ENCODE results near the gene DDTL. TPM values are rescaled to one million over a fixed set of nuclear protein-coding genes. Genes with fewer than 3 reads are reported as not detected.

Gene DDTL
- total and polyA plus RNA-seq, 2 of the 8 experiments (the other 6 are each of a cell fraction or from before 2014, with no cell fraction given) = 2.1 to 3.1 TPM

DNA sequence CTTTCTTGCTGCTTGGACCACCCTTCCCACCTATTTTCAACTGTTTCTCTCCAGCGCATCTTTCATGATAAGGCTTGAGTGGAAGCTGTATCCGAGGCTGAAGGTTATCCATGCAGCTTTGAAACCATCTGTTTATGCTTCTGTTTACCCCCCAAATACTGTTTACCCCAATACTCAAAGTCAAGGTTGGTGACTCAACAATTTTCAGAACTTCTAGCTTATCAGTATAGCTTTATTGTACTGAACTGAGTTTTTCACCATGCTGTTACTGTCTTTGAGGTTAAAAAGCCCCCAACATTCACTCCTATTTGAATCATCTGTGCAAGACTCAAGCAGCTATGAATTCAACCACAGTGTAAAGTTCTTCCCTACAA lies 43.3 kb downstream of the DDTL start:
- Histone ChIP-seq H3K27me3 (replicated peaks in 1 of 4; ENCODE audit: control insufficient read depth in 3 of 4, extremely low read depth in 1 of 4, insufficient read depth in 3 of 4, low read length in 3 of 4) (no peaks in the 10 kb centered on the region; a peak in 1 of 7 replicates), H3K18ac (ENCODE audit: extremely low read depth, low read length) (no peak overlapping the region), H3K14ac (ENCODE audit: insufficient read length) (no peak overlapping the region), H3K9ac (replicated peaks in 1 of 4; ENCODE audit: extremely low read depth in 1 of 4, low read depth in 3 of 4, low read length in 3 of 4) (no peak overlapping the region), H4K91ac (replicated peaks; ENCODE audit: insufficient read length, low read length) (no peak overlapping the region), H2AK5ac (ENCODE audit: low read depth, low read length) (no peak overlapping the region), H2BK5ac (ENCODE audit: low read depth, low read length) (no peak overlapping the region), H3K9me3 (ENCODE audit: insufficient read depth in 2 of 2, low read depth in 1 of 2, low read length in 1 of 2) (no peaks in the 10 kb centered on the region), H3K79me1 (ENCODE audit: low read depth, low read length) (peaks cover 4% of the 10 kb centered on the region), H3K56ac (replicated peaks; ENCODE audit: insufficient read length, low read depth, low read length) (no peak overlapping the region), H3K4me1 (replicated peaks in 1 of 4; ENCODE audit: control insufficient read depth in 3 of 4, insufficient read depth in 4 of 4, low read length in 3 of 4) (peaks cover 0 to 3% (median 2%) of the 10 kb centered on the region in 4 experiments; a peak in 4 of 7 replicates), H3K4ac (replicated peaks; ENCODE audit: insufficient read length, low read depth, low read length) (no peak overlapping the region), H2BK120ac (replicated peaks; ENCODE audit: low read depth, low read length) (no peak overlapping the region), H3K79me2 (ENCODE audit: control insufficient read depth in 1 of 2, insufficient read depth in 2 of 2, low read length in 2 of 2) (peaks cover 0 to 30% of the 10 kb centered on the region in 2 experiments; a peak in 2 of 4 replicates), H2BK12ac (ENCODE audit: low read depth, low read length) (no peak overlapping the region), H4K8ac (ENCODE audit: extremely low read depth, insufficient read depth, low read length) (no peak overlapping the region), H4K20me1 (replicated peaks in 1 of 2; ENCODE audit: control insufficient read depth in 1 of 2, insufficient read depth in 2 of 2, low read length in 2 of 2) (no peaks in the 10 kb centered on the region), H2BK15ac (ENCODE audit: low read length) (no peak overlapping the region), H2AFZ (ENCODE audit: low read length) (peak overlapping the region; percentile 82), H3K4me2 (ENCODE audit: insufficient read depth in 1 of 2, low read depth in 2 of 2, low read length in 2 of 2) (no peak overlapping the region; a peak in 1 of 4 replicates), H3K23me2 (ENCODE audit: low read depth, low read length) (peaks cover 6% of the 10 kb centered on the region; the same call in 1 of the 2 replicates), H2BK20ac (ENCODE audit: low read length) (no peak overlapping the region), H4K5ac (ENCODE audit: insufficient read length, low read depth, low read length) (peak overlapping the region; percentile 26), H3K27ac (ENCODE audit: low read depth, low read length) (no peak overlapping the region), H3K23ac (ENCODE audit: insufficient read length) (no peak overlapping the region), H3K4me3 (ENCODE audit: extremely low read depth in 1 of 4, insufficient read depth in 2 of 4, low read depth in 3 of 4, low read length in 4 of 4) (no peak overlapping the region), H3K36me3 (ENCODE audit: control insufficient read depth in 2 of 4, insufficient read depth in 4 of 4, low read length in 3 of 4) (no peaks in the 10 kb centered on the region)
- ChIA-PET CTCF (ENCODE audit: partially characterized antibody) (interaction anchor here (0.6 to 1.4 kb wide), 4 partner anchors 18 to 186 kb away, joined by 3 to 5 read pairs (median 4); no protein-coding TSS in a partner anchor), POLR2A (ENCODE audit: partially characterized antibody) (interaction anchor here (1.6 kb wide), 1 partner anchor 30 kb away, joined by 3 read pairs; no protein-coding TSS in a partner anchor)
- no peak for FAIRE-seq
- 88% methylated on average over 2 of the region's 2 CpGs; no CpG with 5 or more reads in 1 of the 2 experiments for WGBS, 2 experiments (ENCODE audit: extremely low coverage in 1 of 2, insufficient coverage in 1 of 2, insufficient read length in 1 of 2, insufficient replicate concordance in 2 of 2, low coverage in 1 of 2, low lambda C conversion rate in 2 of 2, missing lambda C conversion rate in 1 of 2)
- no peak for DNase-seq (ENCODE audit: low read depth in 1 of 2, low spot score in 2 of 2)
- no peak for TF ChIP-seq EP300 (IDR thresholded peaks at IDR 0.05; ENCODE audit: borderline replicate concordance in 1 of 2, low read depth in 2 of 2, low read length in 2 of 2)
- TF ChIP-seq RAD21 (IDR thresholded peaks at IDR 0.05 in 1 of 2, conservative IDR thresholded peaks at IDR 0.05 in 1 of 2; ENCODE audit: low read depth in 2 of 2, low read length in 2 of 2) = no peak
- TF ChIP-seq GABPA (IDR thresholded peaks at IDR 0.05; ENCODE audit: borderline replicate concordance, insufficient read depth, low read length) = no peak
- no peak for TF ChIP-seq BCL11A (IDR thresholded peaks at IDR 0.05; ENCODE audit: low read depth in 2 of 2, low read length in 2 of 2)
- no peak for TF ChIP-seq SP4 (IDR thresholded peaks at IDR 0.05; ENCODE audit: low read length)
- TF ChIP-seq HDAC2 (IDR thresholded peaks at IDR 0.05; ENCODE audit: borderline replicate concordance in 1 of 2, low read depth in 2 of 2, low read length in 2 of 2) = no peak
- no peak for TF ChIP-seq SP2 (IDR thresholded peaks at IDR 0.05; ENCODE audit: low read length)
- TF ChIP-seq SIN3A (conservative IDR thresholded peaks at IDR 0.05 in 1 of 2, IDR thresholded peaks at IDR 0.05 in 1 of 2; ENCODE audit: low read depth in 1 of 2, low read length in 2 of 2) = no peak
- TF ChIP-seq CHD2 (IDR thresholded peaks at IDR 0.05; ENCODE audit: low read length) = no peak
- no peak for TF ChIP-seq PHF8 (conservative IDR thresholded peaks at IDR 0.05; ENCODE audit: low read depth, low read length)
- TF ChIP-seq, protein P1, sequence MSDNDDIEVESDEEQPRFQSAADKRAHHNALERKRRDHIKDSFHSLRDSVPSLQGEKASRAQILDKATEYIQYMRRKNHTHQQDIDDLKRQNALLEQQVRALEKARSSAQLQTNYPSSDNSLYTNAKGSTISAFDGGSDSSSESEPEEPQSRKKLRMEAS (IDR thresholded peaks at IDR 0.05) = no peak
- no peak for TF ChIP-seq HDAC6 (IDR thresholded peaks at IDR 0.05; ENCODE audit: low read depth, low read length)
- TF ChIP-seq TAF7 (optimal IDR thresholded peaks at IDR 0.05; ENCODE audit: borderline replicate concordance, low read depth, low read length) = no peak

Measured in H1 (cell line).